Astrocyte (in vitro differentiated cells and primary cell): ENCODE data around the gene TIGIT.

Source experiments
- EZH2 ChIP-seq: IDR thresholded peaks from 2 replicates; pipeline ENCODE4 v1.6.1; 2012; ENCODE audit warnings: mild to moderate bottlenecking, low read length, inconsistent platforms; ENCODE audit not compliant: insufficient read depth
- TF ChIP-seq, protein P1 (sequence below): IDR thresholded peaks from 2 replicates; pipeline ENCODE4 v1.5.1; 2011; ENCODE audit warnings: low read depth, mild to moderate bottlenecking, inconsistent platforms, low read length, moderate library complexity; ENCODE audit not compliant: insufficient read depth

DNA sequence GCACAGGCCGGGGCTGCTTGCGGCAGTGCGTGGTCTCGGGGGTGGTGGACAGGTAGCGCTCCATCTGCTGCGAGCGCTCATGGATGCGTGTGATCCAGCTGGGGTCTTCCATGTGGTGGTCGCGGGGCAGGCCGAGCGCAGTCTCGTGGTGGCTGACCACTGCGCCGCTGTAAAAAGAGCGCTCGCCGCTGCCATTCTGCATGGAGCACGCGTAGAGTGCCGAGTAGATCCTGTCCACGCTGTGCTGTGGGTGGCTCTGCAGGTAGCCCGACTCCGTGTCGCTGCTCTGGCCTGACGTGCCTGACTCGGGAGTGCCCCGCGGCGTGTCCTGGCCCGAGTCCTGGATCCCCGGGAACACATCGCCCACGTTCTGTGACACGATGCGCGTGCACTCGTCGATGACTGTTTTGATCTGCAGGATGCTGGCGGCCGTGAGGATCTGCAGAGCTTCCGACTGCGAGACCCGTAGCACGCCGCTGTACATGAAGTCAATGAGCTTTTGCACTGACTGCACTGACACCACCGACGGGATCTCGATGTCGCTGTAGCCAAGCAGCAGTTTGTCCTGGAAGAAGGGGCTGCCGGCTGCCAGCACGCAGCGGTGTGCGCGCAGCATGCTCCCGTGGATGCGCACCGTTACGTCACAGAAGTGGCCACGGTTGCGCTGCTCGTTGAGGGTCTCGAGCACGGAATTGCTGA lies 57.4 kb downstream of the TIGIT start:
- TF ChIP-seq, protein P1, sequence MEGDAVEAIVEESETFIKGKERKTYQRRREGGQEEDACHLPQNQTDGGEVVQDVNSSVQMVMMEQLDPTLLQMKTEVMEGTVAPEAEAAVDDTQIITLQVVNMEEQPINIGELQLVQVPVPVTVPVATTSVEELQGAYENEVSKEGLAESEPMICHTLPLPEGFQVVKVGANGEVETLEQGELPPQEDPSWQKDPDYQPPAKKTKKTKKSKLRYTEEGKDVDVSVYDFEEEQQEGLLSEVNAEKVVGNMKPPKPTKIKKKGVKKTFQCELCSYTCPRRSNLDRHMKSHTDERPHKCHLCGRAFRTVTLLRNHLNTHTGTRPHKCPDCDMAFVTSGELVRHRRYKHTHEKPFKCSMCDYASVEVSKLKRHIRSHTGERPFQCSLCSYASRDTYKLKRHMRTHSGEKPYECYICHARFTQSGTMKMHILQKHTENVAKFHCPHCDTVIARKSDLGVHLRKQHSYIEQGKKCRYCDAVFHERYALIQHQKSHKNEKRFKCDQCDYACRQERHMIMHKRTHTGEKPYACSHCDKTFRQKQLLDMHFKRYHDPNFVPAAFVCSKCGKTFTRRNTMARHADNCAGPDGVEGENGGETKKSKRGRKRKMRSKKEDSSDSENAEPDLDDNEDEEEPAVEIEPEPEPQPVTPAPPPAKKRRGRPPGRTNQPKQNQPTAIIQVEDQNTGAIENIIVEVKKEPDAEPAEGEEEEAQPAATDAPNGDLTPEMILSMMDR = no peak
- no peak for TF ChIP-seq EZH2
